Upper lobe of left lung (tissue), 6 donors: ENCODE measurements around the gene PCDHB13. TPM values are rescaled to one million over a fixed set of nuclear protein-coding genes. Genes with fewer than 3 reads are reported as not detected.
"Not testable (repeated sequence)": the region's sequence is repeated elsewhere in the genome, so short reads cannot be mapped to it uniquely, and the experiment has no call there.

Source experiments
- ATAC-seq, 2 donors: fragments of 200-7000 bp; cut with Tn5 transposase; one replicate each; pipeline ENCODE4 v1.9.1; 2022; ENCODE audit warnings: mild to moderate bottlenecking in 2 of 2, moderate library complexity in 2 of 2; ENCODE audit not compliant: low FRiP score in 2 of 2
- DNase-seq, 2 donors: peaks; one replicate each; pipeline ENCODE4 v3.0.0-alpha.2; 2019 to 2020
- H3K27ac ChIP-seq, 4 donors: fragments of 200-600 bp; sonication (generic); one replicate each; pipeline ENCODE4 v1.5.1; 2016 to 2019
- H3K27me3 ChIP-seq, 4 donors: fragments of 200-600 bp; sonication (generic); one replicate each; pipeline ENCODE4 v1.5.1; 2017 to 2019
- H3K36me3 ChIP-seq, 4 donors: fragments of 200-600 bp; sonication (generic); one replicate each; pipeline ENCODE4 v1.5.1; 2016 to 2019
- H3K4me1 ChIP-seq, 4 donors: fragments of 200-600 bp; sonication (generic); one replicate each; pipeline ENCODE4 v1.5.1; 2018 to 2019
- H3K4me3 ChIP-seq, 4 donors: fragments of 200-600 bp; sonication (generic); one replicate each; pipeline ENCODE4 v1.5.1; 2017 to 2019; ENCODE audit warnings: mild to moderate bottlenecking in 2 of 4, moderate library complexity in 1 of 4
- H3K9me3 ChIP-seq, 4 donors: fragments of 200-600 bp; sonication (generic); one replicate each; pipeline ENCODE4 v1.5.1; 2018 to 2019
- CTCF ChIP-seq, 6 experiments: fragments of 450-650 bp in 4 of 6; fragments of 200-600 bp in 2 of 6; sonication (generic) in 2 of 6; IDR thresholded peaks; one replicate each; pipeline ENCODE4 v1.5.1; 2016 to 2019; ENCODE audit warnings: antibody characterized with exemption in 6 of 6
- EP300 ChIP-seq, 4 donors: sonication (generic); formaldehyde crosslinking; IDR thresholded peaks; one replicate each; pipeline ENCODE4 v1.5.1; 2017; ENCODE audit warnings: antibody characterized with exemption in 4 of 4, control low read depth in 2 of 4
- POLR2A ChIP-seq, 4 donors: fragments of 450-650 bp; IDR thresholded peaks; one replicate each; pipeline ENCODE4 v1.5.1; 2016 to 2017; ENCODE audit warnings: antibody characterized with exemption in 4 of 4, mild to moderate bottlenecking in 2 of 4
- POLR2AphosphoS5 ChIP-seq, 2 donors: sonication (generic); formaldehyde crosslinking; IDR thresholded peaks; one replicate each; pipeline ENCODE4 v1.5.1; 2017; ENCODE audit warnings: antibody characterized with exemption in 2 of 2
- WGBS, 2 donors: methylation state at CpG; one replicate each; pipeline ENCODE4 v1.1.5; 2017 to 2018; 5-methylcytosine and 5-hydroxymethylcytosine counted together
- total RNA-seq, 6 donors: library from RNA; depleted of rRNA in 4 of 6; stranded (reverse); fragments of >200 nt in 4 of 6; gene quantifications; one replicate each; pipeline versions ENCODE4 v1.1.0 to v1.2.1, GENCODE V29; 2016 to 2021
- donor health status: DM: no; HTN: no; CAD: no; lungs with moderate emphysema.
- donor health status: DM: no; HTN: yes; CAD: no; lungs with severe emphysema.

PCDHB13 gene
- total RNA-seq, 6 donors from 2014 or later = 1.2 to 3.1 (median 2.1) TPM

GRCh38 chr5:141234109-141234667 is 20.5 kb downstream of the PCDHB13 start:
- peaks cover 38 to 87% (median 73%) of the 10 kb centered on the region in 4 donors for H3K9me3 ChIP-seq
- no peak for DNase-seq

GRCh38 chr5:141235922-141236321 is 22.2 kb downstream of the PCDHB13 start:
- not testable (repeated sequence) for H3K27me3 ChIP-seq, DNase-seq, ATAC-seq, H3K4me1 ChIP-seq, H3K27ac ChIP-seq, H3K36me3 ChIP-seq, H3K4me3 ChIP-seq
- H3K9me3 ChIP-seq = peaks cover 44 to 95% (median 82%) of the 10 kb centered on the region in 4 donors
- 26 to 29% methylated on average over 4 to 40 of the region's 40 CpGs for WGBS, 2 donors

More at GRCh38 chr5:141234109-141234667, 20.5 kb downstream of the PCDHB13 start:
- Histone ChIP-seq H3K27me3 (no peaks in the 10 kb centered on the region), H3K27ac (no peak overlapping the region), H3K4me3 (peak overlapping the region in 2 of 4 donors; percentile 2 to 9), H3K36me3 (no peaks in the 10 kb centered on the region), H3K4me1 (no peaks in the 10 kb centered on the region)
- ATAC-seq = no peak
- no peak for TF ChIP-seq CTCF (IDR thresholded peaks at IDR 0.05)
- TF ChIP-seq POLR2AphosphoS5 (IDR thresholded peaks at IDR 0.05) = no peak
- TF ChIP-seq EP300 (IDR thresholded peaks at IDR 0.05) = no peak
- TF ChIP-seq POLR2A (IDR thresholded peaks at IDR 0.05) = no peak
- 6% methylated on average over 15 of the region's 15 CpGs for WGBS, 2 donors

- H3K27ac ChIP-seq = no peak overlapping the region
- DNase-seq = peak in 1 of 2 donors; percentile 58
- H3K4me1 ChIP-seq = no peaks in the 10 kb centered on the region
- ATAC-seq = no peak
- no peak overlapping the region for H3K4me3 ChIP-seq
- WGBS, 2 donors = 21 to 27% methylated on average over 16 to 22 of the region's 32 CpGs
- H3K36me3 ChIP-seq = no peaks in the 10 kb centered on the region
- no peaks in the 10 kb centered on the region for H3K27me3 ChIP-seq
- peaks cover 48 to 96% (median 82%) of the 10 kb centered on the region in 4 donors for H3K9me3 ChIP-seq
- TF ChIP-seq POLR2A (IDR thresholded peaks at IDR 0.05) = no peak
- TF ChIP-seq EP300 (IDR thresholded peaks at IDR 0.05) = no peak
- no peak for TF ChIP-seq CTCF (IDR thresholded peaks at IDR 0.05)
- no peak for TF ChIP-seq POLR2AphosphoS5 (IDR thresholded peaks at IDR 0.05)
These were observed 23.0 kb downstream of the PCDHB13 start for GRCh38 chr5:141236516-141237313.

DNA sequence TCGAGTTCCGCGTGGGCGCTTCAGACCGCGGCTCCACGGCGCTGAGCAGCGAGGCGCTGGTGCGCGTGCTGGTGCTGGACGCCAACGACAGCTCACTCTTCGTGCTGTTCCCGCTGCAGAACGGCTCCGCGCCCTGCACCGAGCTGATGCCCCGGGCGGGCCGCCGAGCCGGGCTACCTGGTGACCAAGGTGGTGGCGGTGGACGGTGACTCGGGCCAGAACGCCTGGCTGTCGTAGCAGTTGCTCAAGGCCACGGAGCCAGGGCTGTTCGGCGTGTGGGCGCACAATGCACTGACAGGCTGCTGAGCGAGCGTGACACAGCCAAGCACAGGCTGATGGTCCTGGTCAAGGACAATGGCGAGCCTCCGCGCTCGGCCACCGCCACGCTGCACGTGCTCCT is 27.8 kb downstream of the PCDHB13 start:
- Histone ChIP-seq H3K9me3 (peaks cover 53 to 93% (median 84%) of the 10 kb centered on the region in 4 donors), H3K27me3 (no peaks in the 10 kb centered on the region)

More for the DNA sequence above, 27.8 kb downstream of the PCDHB13 start:
- H3K4me3 ChIP-seq = no peak overlapping the region
- H3K27ac ChIP-seq = no peak overlapping the region
- H3K4me1 ChIP-seq = no peaks in the 10 kb centered on the region
- peak in 1 of 2 donors; percentile 80 for DNase-seq
- ATAC-seq = no peak
- 33% methylated on average over 14 of the region's 43 CpGs; no CpG with 5 or more reads in 1 of the 2 donors for WGBS, 2 donors
- TF ChIP-seq POLR2A (IDR thresholded peaks at IDR 0.05) (no peak), POLR2AphosphoS5 (IDR thresholded peaks at IDR 0.05) (no peak), CTCF (IDR thresholded peaks at IDR 0.05) (no peak), EP300 (IDR thresholded peaks at IDR 0.05) (no peak)
- H3K36me3 ChIP-seq = no peaks in the 10 kb centered on the region
